ENCODE results near the gene THADA. TPM values are rescaled to one million over a fixed set of nuclear protein-coding genes. Genes with fewer than 3 reads are reported as not detected.

THADA gene
- total and polyA plus RNA-seq, 2 experiments from 2014 or later: 10.8 to 18.8 TPM

- H3K4me1 ChIP-seq (ENCODE audit: insufficient read depth): peaks cover 32% of the 10 kb centered on the region
- no peaks in the 10 kb centered on the region for H3K27me3 ChIP-seq
- TF ChIP-seq EZH2phosphoT487 (IDR thresholded peaks at IDR 0.05; ENCODE audit: low read depth, severe bottlenecking, unreplicated experiment) (no peak), CTCF (IDR thresholded peaks at IDR 0.05; ENCODE audit: poor library complexity) (no peak), EZH2 (IDR thresholded peaks at IDR 0.05; ENCODE audit: borderline replicate concordance) (no peak)
- no peaks in the 10 kb centered on the region for H3K9me2 ChIP-seq (replicated peaks; ENCODE audit: insufficient read depth)
- no peak overlapping the region for H3K4me3 ChIP-seq
- no peak for DNase-seq (ENCODE audit: low spot score)
- no peak overlapping the region for H3K4me2 ChIP-seq
- H3K36me3 ChIP-seq (replicated peaks; ENCODE audit: insufficient read depth, low read depth): no peaks in the 10 kb centered on the region
- peaks cover 6% of the 10 kb centered on the region for H3K79me2 ChIP-seq
- 85% methylated on average over 4 of the region's 5 CpGs for WGBS (ENCODE audit: low lambda C conversion rate, missing lambda C conversion rate)
- H3K27ac ChIP-seq: no peak overlapping the region
- H3K9me3 ChIP-seq (ENCODE audit: low read depth): no peaks in the 10 kb centered on the region
- H2AFZ ChIP-seq: no peak overlapping the region
- no peaks in the 10 kb centered on the region for H4K20me1 ChIP-seq (ENCODE audit: insufficient read depth, poor library complexity, severe bottlenecking)
Measured at GRCh38 chr2:43214253-43214652, 381.6 kb downstream of the THADA start.

- H3K27me3 ChIP-seq: no peaks in the 10 kb centered on the region
- H3K9me2 ChIP-seq (replicated peaks; ENCODE audit: insufficient read depth): no peaks in the 10 kb centered on the region
- no peak for DNase-seq (ENCODE audit: low spot score)
- no peak overlapping the region for H3K27ac ChIP-seq
- H3K79me2 ChIP-seq: peaks cover 6% of the 10 kb centered on the region
- WGBS (ENCODE audit: low lambda C conversion rate, missing lambda C conversion rate): 82% methylated on average over 3 of the region's 3 CpGs
- peaks cover 19% of the 10 kb centered on the region for H3K4me1 ChIP-seq (ENCODE audit: insufficient read depth)
- H3K9me3 ChIP-seq (ENCODE audit: low read depth): no peaks in the 10 kb centered on the region
- no peak overlapping the region for H2AFZ ChIP-seq
- H3K36me3 ChIP-seq (replicated peaks; ENCODE audit: insufficient read depth, low read depth): no peaks in the 10 kb centered on the region
- H3K4me3 ChIP-seq: no peak overlapping the region
- H3K4me2 ChIP-seq: no peak overlapping the region
- TF ChIP-seq EZH2 (IDR thresholded peaks at IDR 0.05; ENCODE audit: borderline replicate concordance) (no peak), CTCF (IDR thresholded peaks at IDR 0.05; ENCODE audit: poor library complexity) (no peak), EZH2phosphoT487 (IDR thresholded peaks at IDR 0.05; ENCODE audit: low read depth, severe bottlenecking, unreplicated experiment) (no peak)
- no peaks in the 10 kb centered on the region for H4K20me1 ChIP-seq (ENCODE audit: insufficient read depth, poor library complexity, severe bottlenecking)
Measured at GRCh38 chr2:43212931-43213330, 382.9 kb downstream of the THADA start.

GRCh38 chr2:43212216-43212835 is 383.5 kb downstream of the THADA start:
- Histone ChIP-seq H3K79me2 (peaks cover 6% of the 10 kb centered on the region), H3K9me2 (replicated peaks; ENCODE audit: insufficient read depth) (no peaks in the 10 kb centered on the region), H3K9me3 (ENCODE audit: low read depth) (no peaks in the 10 kb centered on the region), H3K4me2 (no peak overlapping the region), H4K20me1 (ENCODE audit: insufficient read depth, poor library complexity, severe bottlenecking) (no peaks in the 10 kb centered on the region), H3K4me1 (ENCODE audit: insufficient read depth) (peaks cover 13% of the 10 kb centered on the region), H2AFZ (no peak overlapping the region), H3K36me3 (replicated peaks; ENCODE audit: insufficient read depth, low read depth) (no peaks in the 10 kb centered on the region), H3K4me3 (no peak overlapping the region), H3K27me3 (no peaks in the 10 kb centered on the region), H3K27ac (no peak overlapping the region)
- 93% methylated on average over 11 of the region's 11 CpGs for WGBS (ENCODE audit: low lambda C conversion rate, missing lambda C conversion rate)
- no peak for DNase-seq (ENCODE audit: low spot score)
- TF ChIP-seq EZH2phosphoT487 (IDR thresholded peaks at IDR 0.05; ENCODE audit: low read depth, severe bottlenecking, unreplicated experiment) (no peak), CTCF (IDR thresholded peaks at IDR 0.05; ENCODE audit: poor library complexity) (no peak), EZH2 (IDR thresholded peaks at IDR 0.05; ENCODE audit: borderline replicate concordance) (no peak)

Data from hepatocyte (in vitro differentiated cells).